ENCODE results near the gene SBF2.
A peak's percentile ranks its signal among the peaks of the same experiment; 100 is the strongest.

GRCh38 chr11:10293423-10294289, at the start of gene SBF2:
- TF ChIP-seq POLR2AphosphoS5 (IDR thresholded peaks at IDR 0.05), result peak; percentile 88 to 95 (median 88)
- peak; percentile 49 to 60 (median 59) for TF ChIP-seq POLR2A (IDR thresholded peaks at IDR 0.05)
- no peak for TF ChIP-seq CTCF (IDR thresholded peaks at IDR 0.05 in 8 of 11, conservative IDR thresholded peaks at IDR 0.05 in 3 of 11)

All from spleen (tissue), 7 donors.